Ovary (tissue), 3 donors: ENCODE data around the gene FGF12.

Source experiments
- CTCF ChIP-seq, 3 donors: fragments of 450-650 bp in 2 of 3; fragments of 200-600 bp in 1 of 3; IDR thresholded peaks; one replicate each; pipeline versions ENCODE4 v1.5.1 to v1.8.0; 2016 to 2022; ENCODE audit warnings: antibody characterized with exemption in 3 of 3, mild to moderate bottlenecking in 1 of 3
- EP300 ChIP-seq: sonication (generic); formaldehyde crosslinking; IDR thresholded peaks from one replicate; pipeline ENCODE4 v1.6.1; 2017; ENCODE audit warnings: antibody characterized with exemption
- POLR2A ChIP-seq: fragments of 450-650 bp; IDR thresholded peaks from one replicate; pipeline ENCODE4 v1.6.1; 2017; ENCODE audit warnings: antibody characterized with exemption, mild to moderate bottlenecking, moderate library complexity
- donor health status: DM: no; HTN: no; CAD: no.

GRCh38 chr3:192706272-192706671 is 21.1 kb downstream of the FGF12 start:
- no peak for TF ChIP-seq CTCF (IDR thresholded peaks at IDR 0.05)
- no peak for TF ChIP-seq POLR2A
- TF ChIP-seq EP300, result no peak
